Measurements from ENCODE around the gene LIN7A. TPM values are rescaled to one million over a fixed set of nuclear protein-coding genes. Genes with fewer than 3 reads are reported as not detected.

LIN7A gene
- total RNA-seq, 2 donors from 2014 or later = not detected

- H3K4me1 Mint-ChIP-seq = no peaks in the 10 kb centered on the region
- H3K27me3 Mint-ChIP-seq = no peaks in the 10 kb centered on the region
- no peaks in the 10 kb centered on the region for H3K36me3 Mint-ChIP-seq (ENCODE audit: low read depth)
- H3K9me3 Mint-ChIP-seq = peaks cover 12% of the 10 kb centered on the region
- H3K27ac Mint-ChIP-seq = no peak overlapping the region
- no peak for ATAC-seq (replicated peaks)
- no peak overlapping the region for H3K4me3 Mint-ChIP-seq
Measured at GRCh38 chr12:80825506-80825905, 112.2 kb downstream of the LIN7A start.

GRCh38 chr12:80823393-80823792 lies 114.3 kb downstream of the LIN7A start:
- H3K36me3 Mint-ChIP-seq (ENCODE audit: low read depth) = no peaks in the 10 kb centered on the region

GRCh38 chr12:80821513-80822000 lies 116.2 kb downstream of the LIN7A start:
- Mint-ChIP-seq H3K36me3 (ENCODE audit: low read depth) (no peaks in the 10 kb centered on the region), H3K27me3 (no peaks in the 10 kb centered on the region), H3K4me1 (no peaks in the 10 kb centered on the region), H3K9me3 (peaks cover 8% of the 10 kb centered on the region), H3K4me3 (no peak overlapping the region), H3K27ac (no peak overlapping the region)
- ATAC-seq (replicated peaks) = no peak

More at GRCh38 chr12:80823393-80823792, 114.3 kb downstream of the LIN7A start:
- Mint-ChIP-seq H3K4me3 (no peak overlapping the region), H3K9me3 (peaks cover 8% of the 10 kb centered on the region), H3K4me1 (no peaks in the 10 kb centered on the region), H3K27ac (no peak overlapping the region), H3K27me3 (no peaks in the 10 kb centered on the region)
- no peak for ATAC-seq (replicated peaks)

- H3K36me3 Mint-ChIP-seq (ENCODE audit: low read depth) = no peaks in the 10 kb centered on the region
- peaks cover 3% of the 10 kb centered on the region for H3K9me3 Mint-ChIP-seq
- no peaks in the 10 kb centered on the region for H3K27me3 Mint-ChIP-seq
- H3K4me1 Mint-ChIP-seq = no peaks in the 10 kb centered on the region
- no peak overlapping the region for H3K4me3 Mint-ChIP-seq
- no peak overlapping the region for H3K27ac Mint-ChIP-seq
- no peak for ATAC-seq (replicated peaks)
Measured at GRCh38 chr12:80818878-80819277, 118.9 kb downstream of the LIN7A start.

GRCh38 chr12:80815351-80815750 lies 122.4 kb downstream of the LIN7A start:
- Mint-ChIP-seq H3K27me3 (no peaks in the 10 kb centered on the region), H3K4me1 (no peaks in the 10 kb centered on the region), H3K9me3 (no peaks in the 10 kb centered on the region), H3K36me3 (ENCODE audit: low read depth) (no peaks in the 10 kb centered on the region), H3K27ac (no peak overlapping the region), H3K4me3 (no peak overlapping the region)
- ATAC-seq (replicated peaks) = no peak

GRCh38 chr12:80814453-80814852 lies 123.3 kb downstream of the LIN7A start:
- no peak for ATAC-seq (replicated peaks)
- Mint-ChIP-seq H3K4me3 (no peak overlapping the region), H3K27me3 (no peaks in the 10 kb centered on the region), H3K36me3 (ENCODE audit: low read depth) (no peaks in the 10 kb centered on the region), H3K4me1 (no peaks in the 10 kb centered on the region), H3K9me3 (no peaks in the 10 kb centered on the region), H3K27ac (no peak overlapping the region)

GRCh38 chr12:80813820-80814219 lies 123.9 kb downstream of the LIN7A start:
- Mint-ChIP-seq H3K4me1 (no peaks in the 10 kb centered on the region), H3K27me3 (no peaks in the 10 kb centered on the region), H3K4me3 (no peak overlapping the region), H3K36me3 (ENCODE audit: low read depth) (no peaks in the 10 kb centered on the region), H3K27ac (no peak overlapping the region), H3K9me3 (no peaks in the 10 kb centered on the region)
- no peak for ATAC-seq (replicated peaks)

GRCh38 chr12:80811957-80812708 lies 125.6 kb downstream of the LIN7A start:
- ATAC-seq (replicated peaks) = no peak
- Mint-ChIP-seq H3K27me3 (no peaks in the 10 kb centered on the region), H3K36me3 (ENCODE audit: low read depth) (no peaks in the 10 kb centered on the region), H3K9me3 (no peaks in the 10 kb centered on the region), H3K27ac (no peak overlapping the region), H3K4me1 (no peaks in the 10 kb centered on the region), H3K4me3 (no peak overlapping the region)

- no peaks in the 10 kb centered on the region for H3K27me3 Mint-ChIP-seq
- H3K4me1 Mint-ChIP-seq = no peaks in the 10 kb centered on the region
- H3K36me3 Mint-ChIP-seq (ENCODE audit: low read depth) = no peaks in the 10 kb centered on the region
- H3K4me3 Mint-ChIP-seq = no peak overlapping the region
- no peaks in the 10 kb centered on the region for H3K9me3 Mint-ChIP-seq
- ATAC-seq (replicated peaks) = no peak
- H3K27ac Mint-ChIP-seq = no peak overlapping the region
Measured at GRCh38 chr12:80810874-80811273, 126.9 kb downstream of the LIN7A start.

- no peak for ATAC-seq (replicated peaks)
- Mint-ChIP-seq H3K9me3 (peaks cover 4% of the 10 kb centered on the region), H3K36me3 (ENCODE audit: low read depth) (no peaks in the 10 kb centered on the region), H3K27me3 (no peaks in the 10 kb centered on the region), H3K4me1 (no peaks in the 10 kb centered on the region), H3K4me3 (no peak overlapping the region), H3K27ac (no peak overlapping the region)
Measured at GRCh38 chr12:80807640-80808288, 130.0 kb downstream of the LIN7A start.

GRCh38 chr12:80805106-80805505 lies 132.6 kb downstream of the LIN7A start:
- Mint-ChIP-seq H3K27ac (no peak overlapping the region), H3K27me3 (no peaks in the 10 kb centered on the region), H3K4me1 (no peaks in the 10 kb centered on the region), H3K9me3 (peaks cover 4% of the 10 kb centered on the region), H3K36me3 (ENCODE audit: low read depth) (no peaks in the 10 kb centered on the region), H3K4me3 (no peak overlapping the region)
- no peak for ATAC-seq (replicated peaks)

GRCh38 chr12:80802652-80803400 lies 134.9 kb downstream of the LIN7A start:
- Mint-ChIP-seq H3K4me1 (no peaks in the 10 kb centered on the region), H3K9me3 (peaks cover 4% of the 10 kb centered on the region), H3K27me3 (no peaks in the 10 kb centered on the region), H3K36me3 (ENCODE audit: low read depth) (no peaks in the 10 kb centered on the region), H3K4me3 (no peak overlapping the region), H3K27ac (no peak overlapping the region)
- no peak for ATAC-seq (replicated peaks)

- Mint-ChIP-seq H3K4me1 (no peaks in the 10 kb centered on the region), H3K27ac (no peak overlapping the region), H3K4me3 (no peak overlapping the region), H3K9me3 (no peaks in the 10 kb centered on the region), H3K36me3 (ENCODE audit: low read depth) (no peaks in the 10 kb centered on the region), H3K27me3 (no peaks in the 10 kb centered on the region)
- no peak for ATAC-seq (replicated peaks)
Measured at GRCh38 chr12:80798281-80798680, 139.5 kb downstream of the LIN7A start.

- no peaks in the 10 kb centered on the region for H3K27me3 Mint-ChIP-seq
- no peak overlapping the region for H3K27ac Mint-ChIP-seq
- no peaks in the 10 kb centered on the region for H3K36me3 Mint-ChIP-seq (ENCODE audit: low read depth)
- H3K9me3 Mint-ChIP-seq = no peaks in the 10 kb centered on the region
- no peaks in the 10 kb centered on the region for H3K4me1 Mint-ChIP-seq
- no peak overlapping the region for H3K4me3 Mint-ChIP-seq
- ATAC-seq (replicated peaks) = no peak
Measured at GRCh38 chr12:80794551-80794950, 143.2 kb downstream of the LIN7A start.

GRCh38 chr12:80792861-80793260 lies 144.9 kb downstream of the LIN7A start:
- ATAC-seq (replicated peaks) = no peak
- H3K4me3 Mint-ChIP-seq = no peak overlapping the region
- peaks cover 4% of the 10 kb centered on the region for H3K9me3 Mint-ChIP-seq
- H3K4me1 Mint-ChIP-seq = no peaks in the 10 kb centered on the region
- H3K27ac Mint-ChIP-seq = no peak overlapping the region
- H3K36me3 Mint-ChIP-seq (ENCODE audit: low read depth) = no peaks in the 10 kb centered on the region
- H3K27me3 Mint-ChIP-seq = no peaks in the 10 kb centered on the region
